T-helper 2 cell (primary cell): ENCODE results near the gene HACL1.
"Not testable (repeated sequence)": the region's sequence is repeated elsewhere in the genome, so short reads cannot be mapped to it uniquely, and the experiment has no call there.

Experiments used
- DNase-seq, 5 experiments: peaks; one replicate each; pipeline versions ENCODE4 v3.0.0 to v3.0.0-alpha.2; 2012 to 2022

HACL1 gene

GRCh38 chr3:15629860-15630597 lies 28.7 kb upstream of the HACL1 start:
- DNase-seq: peak in 4 of 5 experiments; percentile 24 to 90 (median 46)

DNA sequence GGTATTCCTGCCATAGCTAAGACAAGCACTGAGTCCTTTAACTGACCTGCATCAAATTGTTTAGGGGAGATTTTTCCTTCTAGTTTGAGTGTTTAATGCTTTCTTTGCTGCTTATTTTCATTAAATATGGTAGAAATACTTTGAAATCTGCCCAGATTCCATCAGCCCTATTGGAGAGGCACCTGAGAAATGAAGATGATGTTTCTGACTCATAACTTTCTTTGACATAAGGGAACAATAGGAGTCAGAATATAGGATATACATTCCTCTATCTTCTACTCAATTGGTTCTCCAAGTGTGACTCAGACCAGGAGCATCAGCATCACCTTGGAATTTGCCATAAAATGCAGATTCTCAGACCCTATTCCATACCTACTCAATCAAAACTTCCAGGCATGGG lies 27.6 kb upstream of the HACL1 start:
- no peak for DNase-seq

DNA sequence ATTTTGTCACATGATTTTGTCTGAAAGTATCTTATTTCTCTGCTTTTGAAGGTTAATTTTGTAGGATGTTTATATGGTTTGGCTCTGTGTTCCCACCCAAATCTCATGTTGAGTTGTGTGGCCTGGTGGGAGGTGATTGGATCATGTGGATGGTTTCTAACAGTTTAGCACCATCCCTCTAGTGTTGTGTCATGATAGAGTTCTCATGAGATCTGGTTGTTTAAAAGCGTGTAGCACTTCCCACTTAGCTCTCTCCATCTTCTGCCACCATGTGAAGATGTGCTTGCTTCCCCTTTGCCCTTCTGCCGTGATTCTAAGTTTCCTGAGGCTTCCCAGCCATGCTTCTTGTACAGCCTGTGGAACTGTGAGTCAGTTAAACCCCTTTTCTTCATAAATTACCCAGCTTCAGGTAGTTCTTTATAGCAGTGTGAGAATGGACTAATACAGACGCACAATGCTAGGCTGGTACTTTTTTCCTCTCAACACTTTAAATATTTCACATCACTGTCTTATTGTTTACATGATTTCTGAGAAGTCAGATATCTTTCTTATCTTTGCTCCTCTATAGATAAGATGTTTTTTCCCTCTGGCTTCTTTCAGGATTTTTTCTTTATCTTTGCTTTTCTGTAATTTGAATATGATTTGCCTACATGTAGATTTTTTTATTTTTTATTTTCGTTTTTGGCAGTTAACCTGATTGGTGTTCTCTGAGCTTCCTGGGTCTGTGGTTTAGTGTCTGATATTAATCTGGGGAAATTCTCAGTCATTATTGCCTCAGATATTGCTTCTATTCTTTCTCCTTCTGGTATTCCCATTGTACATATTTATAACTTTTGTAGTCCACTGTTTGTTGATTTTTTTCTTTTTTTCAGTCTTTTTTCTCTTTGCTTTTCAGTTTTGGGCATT lies 22.4 kb upstream of the HACL1 start:
- DNase-seq: peak in 2 of 5 experiments; percentile 39 to 68

DNA sequence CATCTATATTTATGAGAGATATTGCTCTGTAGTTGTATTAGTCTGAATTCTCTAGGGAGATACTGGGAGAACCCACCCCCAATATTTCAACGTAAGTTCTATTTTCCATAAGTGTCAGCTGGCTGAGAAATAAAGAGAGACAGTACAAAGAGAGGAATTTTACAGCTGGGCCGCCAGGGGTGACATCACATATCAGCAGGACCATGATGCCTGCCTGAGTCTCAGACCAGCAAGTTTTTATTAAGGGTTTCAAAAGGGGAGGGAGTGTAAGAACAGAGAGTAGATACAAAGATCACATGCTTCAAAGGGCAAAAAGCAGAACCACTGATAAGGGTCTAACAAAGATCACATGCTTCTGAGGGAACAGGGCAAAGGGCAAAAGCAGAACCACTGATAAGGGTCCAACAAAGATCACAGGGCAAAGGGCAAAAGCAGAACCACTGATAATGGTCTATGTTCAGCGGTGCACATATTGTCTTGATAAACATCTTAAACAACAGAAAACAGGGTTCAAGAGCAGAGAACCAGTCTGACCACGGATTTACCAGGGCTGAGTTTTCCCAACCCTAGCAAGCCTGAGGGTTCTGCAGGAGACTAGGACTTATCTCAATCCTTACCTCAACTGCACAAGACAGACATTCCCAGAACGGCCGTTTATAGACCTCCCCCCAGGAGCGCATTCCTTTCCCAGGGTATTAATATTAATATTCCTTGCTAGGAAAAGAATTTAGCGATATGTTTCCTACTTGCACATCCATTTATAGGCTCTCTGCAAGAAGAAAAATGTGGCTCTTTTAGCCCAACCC lies 18.5 kb upstream of the HACL1 start:
- DNase-seq: not testable (repeated sequence)

- no peak for DNase-seq
Observed at GRCh38 chr3:15616053-15616452, 14.7 kb upstream of the HACL1 start.

- no peak for DNase-seq
Observed at GRCh38 chr3:15614958-15615357, 13.6 kb upstream of the HACL1 start.

DNA sequence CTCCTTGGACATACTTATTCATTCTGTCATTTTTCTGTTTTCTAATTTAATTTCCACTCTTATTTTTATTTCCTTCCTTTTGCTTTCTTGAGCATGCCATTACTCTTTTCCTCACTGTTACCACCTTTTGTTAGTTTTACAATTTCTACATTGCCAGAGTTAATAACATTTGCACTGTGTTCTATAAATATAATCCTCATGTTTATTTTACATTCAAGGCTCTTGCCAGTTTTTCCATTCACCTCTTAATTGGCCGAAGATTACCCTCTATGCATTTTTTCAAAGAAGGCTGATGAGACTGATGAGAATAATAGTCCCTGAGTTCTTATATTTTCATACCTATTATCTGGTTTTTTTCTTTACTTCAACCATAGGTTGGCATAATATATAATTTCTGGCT lies 10.6 kb upstream of the HACL1 start:
- DNase-seq: no peak

- DNase-seq: no peak
Observed at GRCh38 chr3:15611018-15611417, 9.6 kb upstream of the HACL1 start.

- DNase-seq: no peak
Observed at GRCh38 chr3:15610082-15610759, 8.9 kb upstream of the HACL1 start.

- no peak for DNase-seq
Observed at GRCh38 chr3:15606434-15606891, 5.1 kb upstream of the HACL1 start.

GRCh38 chr3:15604584-15604983 lies 3.2 kb upstream of the HACL1 start:
- DNase-seq: not testable (repeated sequence)

GRCh38 chr3:15602816-15603215 lies 1.4 kb upstream of the HACL1 start:
- not testable (repeated sequence) for DNase-seq

- no peak for DNase-seq
Observed at GRCh38 chr3:15602146-15602536, 772 bp upstream of the HACL1 start.

DNA sequence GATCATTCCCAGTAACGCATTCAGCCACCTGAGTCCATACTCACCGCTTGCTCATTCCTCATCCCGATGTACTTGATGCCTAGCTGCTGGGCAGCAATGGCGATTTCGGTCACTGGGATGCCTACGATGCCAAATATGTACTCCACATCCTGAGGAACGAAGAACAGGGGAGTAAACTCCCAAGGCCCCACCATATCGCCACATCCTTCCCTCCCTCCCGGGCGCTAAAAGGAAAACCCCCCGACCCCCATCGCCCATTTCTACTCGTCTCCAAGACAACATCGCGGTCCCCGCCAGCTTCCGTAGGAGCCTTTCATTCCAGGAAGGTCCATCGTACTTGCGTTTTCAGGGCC lies 347 bp downstream of the HACL1 start:
- no peak for DNase-seq

GRCh38 chr3:15595955-15596354 lies 5.4 kb downstream of the HACL1 start:
- no peak for DNase-seq

- DNase-seq: no peak
Observed at GRCh38 chr3:15592968-15593367, 8.4 kb downstream of the HACL1 start.

DNA sequence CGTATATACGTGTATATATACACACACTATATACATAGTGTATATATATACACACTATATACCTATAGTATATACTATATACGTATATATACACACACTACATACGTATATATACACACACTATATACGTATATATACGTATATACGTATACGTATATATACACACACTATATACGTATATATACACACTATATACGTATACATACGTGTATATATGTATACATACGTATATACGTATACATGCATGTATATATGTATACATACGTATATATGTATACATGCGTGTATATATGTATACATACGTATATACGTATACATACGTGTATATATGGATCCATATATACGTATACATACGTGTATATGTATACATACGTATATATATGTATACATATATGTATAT lies 9.4 kb downstream of the HACL1 start:
- DNase-seq: no peak

- DNase-seq: no peak
Observed at GRCh38 chr3:15591242-15591641, 10.1 kb downstream of the HACL1 start.

- no peak for DNase-seq
Observed at GRCh38 chr3:15585111-15585845, 16.1 kb downstream of the HACL1 start.

DNA sequence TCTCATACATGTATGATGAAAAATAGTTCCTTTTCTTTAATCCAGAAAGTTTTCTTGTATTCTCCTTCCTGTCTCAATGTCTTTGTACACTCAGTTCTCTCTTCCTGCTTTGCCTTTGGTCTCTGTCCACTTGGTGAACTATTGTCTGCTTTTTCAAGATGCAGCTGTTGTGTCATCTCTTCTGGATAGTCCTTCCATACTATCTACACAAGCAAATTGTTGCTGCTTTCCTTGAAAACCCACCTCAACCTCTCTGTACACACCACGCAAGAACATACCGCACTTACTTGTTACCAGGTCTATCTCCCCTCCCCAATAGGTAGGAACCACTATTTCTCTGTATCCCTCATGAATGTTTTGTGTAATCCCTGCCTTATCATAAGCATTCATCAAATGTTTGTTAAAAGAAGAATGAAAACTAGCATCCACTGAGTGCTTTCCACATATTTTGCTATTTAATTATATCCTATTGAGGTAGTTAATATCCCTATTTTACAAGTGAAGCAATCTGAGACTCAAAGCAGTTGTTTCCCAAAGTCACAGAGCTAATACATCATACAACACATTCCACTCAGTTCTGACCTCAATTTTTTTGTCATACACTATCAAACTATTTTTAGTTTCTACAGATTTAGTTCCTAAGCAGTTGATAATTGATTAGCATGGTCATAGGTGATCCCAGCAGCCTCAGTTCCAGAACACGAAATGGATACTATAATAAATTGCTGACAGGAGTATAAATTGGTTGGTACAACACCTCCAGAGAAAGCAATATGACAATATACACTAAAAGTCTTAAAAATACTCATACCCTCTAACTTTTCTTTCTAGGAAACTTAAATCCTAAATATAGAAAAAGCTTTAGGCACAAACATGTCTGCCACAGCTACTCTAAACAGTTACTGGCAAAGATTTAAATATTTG lies 19.6 kb downstream of the HACL1 start:
- no peak for DNase-seq

DNA sequence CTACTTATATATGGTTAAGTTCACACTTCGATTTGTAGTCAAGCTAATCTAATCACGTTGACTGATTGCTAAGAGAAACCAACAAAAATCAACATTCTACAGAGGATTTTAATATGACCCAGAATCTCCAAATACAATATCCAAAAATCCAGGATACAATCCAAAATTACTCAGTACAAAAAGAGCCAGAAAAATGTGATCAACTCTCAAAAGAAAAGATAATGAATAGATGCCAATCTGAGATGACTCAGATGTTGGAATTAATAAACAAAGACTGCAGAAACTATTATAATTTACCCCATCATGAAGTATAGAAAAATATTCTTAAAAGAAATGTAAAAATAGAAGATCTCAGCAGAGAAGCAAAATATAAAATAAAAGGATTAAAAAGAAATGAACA lies 22.3 kb downstream of the HACL1 start:
- no peak for DNase-seq
